HL-60/S4 treated with phorbol 12-myristate 13-acetate at 8.2 ng/mL for 4 days and 3 days (cell line): ENCODE measurements around the gene KRTAP5-8.
"Not testable (repeated sequence)": the region's sequence is repeated elsewhere in the genome, so short reads cannot be mapped to it uniquely, and the experiment has no call there.

Source experiments
- in situ Hi-C: fragments of 300-500 bp; cut with MboI; formaldehyde crosslinking; loops from 2 replicates; pipeline ENCODE4 v1.15.0; 2022; ENCODE audit warnings: low sequenced_read_pairs

KRTAP5-8 gene

GRCh38 chr11:71568704-71569349 is 31.0 kb downstream of the KRTAP5-8 start:
- in situ Hi-C loops: no loop called here

GRCh38 chr11:71571101-71571850 is 33.5 kb downstream of the KRTAP5-8 start:
- in situ Hi-C loops: not testable (repeated sequence)

GRCh38 chr11:71572811-71573210 is 35.0 kb downstream of the KRTAP5-8 start:
- in situ Hi-C loops: no loop called here

GRCh38 chr11:71574418-71574817 is 36.6 kb downstream of the KRTAP5-8 start:
- in situ Hi-C loops: no loop called here

GRCh38 chr11:71575723-71576424 is 38.0 kb downstream of the KRTAP5-8 start:
- in situ Hi-C loops: no loop called here

GRCh38 chr11:71576688-71577465 is 39.1 kb downstream of the KRTAP5-8 start:
- in situ Hi-C loops: not testable (repeated sequence)

GRCh38 chr11:71577469-71578004 is 39.7 kb downstream of the KRTAP5-8 start:
- in situ Hi-C loops: no loop called here

GRCh38 chr11:71579513-71579912 is 41.7 kb downstream of the KRTAP5-8 start:
- in situ Hi-C loops: not testable (repeated sequence)

GRCh38 chr11:71580057-71581003 is 42.5 kb downstream of the KRTAP5-8 start:
- in situ Hi-C loops: no loop called here

GRCh38 chr11:71581826-71582225 is 44.0 kb downstream of the KRTAP5-8 start:
- in situ Hi-C loops: no loop called here

- in situ Hi-C loops: no loop called here
Observed at GRCh38 chr11:71582309-71582895, 44.6 kb downstream of the KRTAP5-8 start, which contains the start of gene KRTAP5-11. KRTAP5-11 (minus strand) TSS chr11:71582875; CDS start chr11:71582837, 38 bp downstream.

- in situ Hi-C loops: not testable (repeated sequence)
Observed at GRCh38 chr11:71582969-71583368, 45.1 kb downstream of the KRTAP5-8 start.

- in situ Hi-C loops: not testable (repeated sequence)
Observed at GRCh38 chr11:71585673-71586072, 47.8 kb downstream of the KRTAP5-8 start.

GRCh38 chr11:71588314-71588713 is 50.5 kb downstream of the KRTAP5-8 start:
- in situ Hi-C loops: not testable (repeated sequence)
